Nephron progenitor cell (in vitro differentiated cells): ENCODE data around the gene NIPSNAP3A.

Experiments used
- DNase-seq: peaks from one replicate; pipeline ENCODE4 v3.0.0; 2021
- H3K27ac Mint-ChIP-seq: 2 replicates; pipeline ENCODE4 v1.8.0; 2021; ENCODE audit warnings: mild to moderate bottlenecking, moderate library complexity, mixed read lengths
- H3K27me3 Mint-ChIP-seq: 2 replicates; pipeline ENCODE4 v1.8.0; 2021; ENCODE audit warnings: mild to moderate bottlenecking, low read depth, mixed read lengths; ENCODE audit not compliant: poor library complexity
- H3K36me3 Mint-ChIP-seq: 2 replicates; pipeline ENCODE4 v1.8.0; 2021; ENCODE audit warnings: low read depth, mixed read lengths
- H3K4me1 Mint-ChIP-seq: 2 replicates; pipeline ENCODE4 v1.8.0; 2021; ENCODE audit warnings: mixed read lengths
- H3K4me3 Mint-ChIP-seq: 2 replicates; pipeline ENCODE4 v1.8.0; 2021; ENCODE audit warnings: mild to moderate bottlenecking, moderate library complexity, mixed read lengths
- H3K9me3 Mint-ChIP-seq: 2 replicates; pipeline ENCODE4 v1.8.0; 2021; ENCODE audit warnings: mild to moderate bottlenecking, moderate library complexity, mixed read lengths
- CTCF ChIP-seq: fragments of 200-600 bp; sonication (generic); IDR thresholded peaks from 2 replicates; pipeline ENCODE4 v1.5.0; 2021; ENCODE audit warnings: antibody characterized with exemption

Gene NIPSNAP3A

GRCh38 chr9:104808035-104808614 lies 60.6 kb downstream of the NIPSNAP3A start:
- Mint-ChIP-seq H3K4me1 (peaks cover 16% of the 10 kb centered on the region), H3K27ac (no peak overlapping the region), H3K4me3 (no peak overlapping the region), H3K36me3 (peaks cover 48% of the 10 kb centered on the region), H3K27me3 (no peaks in the 10 kb centered on the region), H3K9me3 (no peaks in the 10 kb centered on the region)
- DNase-seq = no peak
- no peak for TF ChIP-seq CTCF
